HG03442 (cell line): ENCODE data around the gene KLF6.

Source experiments
- ATAC-seq: cut with Tn5 transposase; IDR thresholded peaks from one replicate; pipeline ENCODE4 v1.9.1; 2021; ENCODE audit warnings: mild to moderate bottlenecking, moderate library complexity; ENCODE audit not compliant: unreplicated experiment

KLF6 gene

GRCh38 chr10:3784510-3785250 lies at the start of gene KLF6:
Gene KLF6, minus strand, starts transcription at chr10:3785209. Its CDS starts 195 bp downstream, at chr10:3785014.
- ATAC-seq = peak; percentile 0

DNA sequence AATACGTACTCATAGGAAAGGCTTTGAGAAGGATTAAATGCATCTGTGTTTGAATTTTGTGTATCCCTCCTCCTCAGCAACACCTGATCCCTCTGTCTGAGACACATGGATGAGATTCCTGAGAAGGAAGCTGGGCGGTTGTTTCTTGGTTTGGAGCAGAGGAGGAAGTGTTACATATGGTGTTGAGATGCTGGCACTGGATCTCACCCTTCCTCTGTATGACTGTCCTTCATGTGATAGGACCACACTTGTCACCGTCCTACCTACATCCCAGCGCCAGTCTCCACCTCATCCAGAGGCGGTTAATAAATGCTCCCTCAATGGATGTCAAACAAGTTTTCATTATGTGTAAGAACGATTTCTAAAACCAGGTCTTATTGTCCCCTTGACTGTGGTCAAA lies 49.4 kb upstream of the KLF6 start:
- no peak for ATAC-seq

DNA sequence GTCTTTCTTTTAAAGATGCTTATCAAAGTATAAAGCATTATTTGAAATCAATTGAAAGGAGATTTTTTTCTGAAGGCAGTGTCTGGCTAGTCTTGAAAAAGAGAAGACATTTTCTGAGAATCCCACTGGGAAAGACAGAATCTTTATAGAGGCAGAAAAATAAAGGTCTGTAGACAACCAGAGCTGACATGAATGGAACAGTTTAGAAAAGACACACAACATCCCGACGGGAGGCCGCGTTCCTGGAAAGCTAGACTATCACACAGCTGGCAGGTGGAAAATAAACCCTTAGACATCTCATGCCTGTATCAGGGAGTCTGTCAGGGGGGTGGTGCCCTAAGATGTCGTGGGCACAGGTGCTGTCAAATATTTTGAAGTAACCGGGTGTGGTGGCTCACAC lies 48.0 kb upstream of the KLF6 start:
- ATAC-seq = no peak

DNA sequence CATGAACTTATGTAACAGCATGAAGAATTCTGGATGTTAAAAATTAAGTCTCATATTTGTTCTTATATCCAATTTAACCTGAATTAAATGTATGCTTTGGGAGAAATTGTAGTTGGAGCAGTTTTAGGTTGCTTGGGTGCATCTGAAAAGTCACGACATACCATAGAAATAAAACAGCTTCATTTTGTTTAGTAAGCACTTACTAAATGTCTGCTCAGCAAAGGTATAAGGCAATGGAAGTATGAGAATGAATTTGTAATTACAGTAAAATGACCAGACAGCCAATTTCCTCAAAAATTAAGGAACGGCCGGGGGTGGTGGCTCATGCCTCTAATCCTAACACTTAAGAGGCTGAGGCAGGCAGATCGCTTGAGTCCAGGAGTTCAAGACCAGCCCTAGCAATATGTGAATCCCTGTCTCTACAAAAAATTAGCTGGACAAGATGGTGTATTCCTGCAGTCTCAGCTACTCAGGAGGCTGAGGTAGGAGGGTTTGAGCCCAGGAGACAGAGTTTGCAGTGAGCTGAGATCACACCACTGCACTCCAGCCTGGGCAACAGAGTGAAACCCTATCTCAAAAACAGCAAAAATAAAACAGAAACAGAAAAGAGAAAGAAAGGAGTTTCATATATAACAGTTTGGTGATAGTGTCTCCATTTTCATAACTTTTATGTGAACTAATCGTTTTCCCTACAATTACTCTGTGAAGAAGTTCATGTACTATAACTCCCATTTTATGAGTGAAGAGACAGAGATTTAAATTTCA lies 47.2 kb upstream of the KLF6 start:
- no peak for ATAC-seq

GRCh38 chr10:3831608-3832007 lies 46.6 kb upstream of the KLF6 start:
- ATAC-seq = no peak

GRCh38 chr10:3830946-3831345 lies 45.9 kb upstream of the KLF6 start:
- ATAC-seq = no peak

GRCh38 chr10:3829156-3830050 lies 44.4 kb upstream of the KLF6 start:
- ATAC-seq = no peak

- ATAC-seq = peak; percentile 45
These were observed 43.6 kb upstream of the KLF6 start for GRCh38 chr10:3828404-3829155.

GRCh38 chr10:3827768-3828403 lies 42.9 kb upstream of the KLF6 start:
- no peak for ATAC-seq

DNA sequence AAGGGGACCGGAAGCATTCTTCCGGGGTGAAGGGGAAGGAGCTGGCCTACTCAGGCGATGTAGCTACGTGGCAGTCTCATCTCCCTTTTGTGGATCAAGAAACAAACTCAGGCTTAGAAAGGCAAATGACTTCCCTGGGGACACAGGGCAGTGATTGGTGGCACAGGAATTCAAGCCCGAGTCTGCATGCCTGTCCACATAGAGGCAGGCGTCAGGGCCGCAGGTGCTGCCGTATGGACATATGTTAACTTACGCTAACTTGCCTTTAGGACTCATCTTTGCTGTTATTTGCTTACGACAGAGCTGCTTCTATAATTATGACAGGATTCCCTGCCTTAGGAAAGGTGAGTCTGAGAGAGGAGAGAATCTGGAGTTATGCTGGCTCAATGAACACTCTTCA lies 42.3 kb upstream of the KLF6 start:
- no peak for ATAC-seq

GRCh38 chr10:3825862-3826351 lies 40.9 kb upstream of the KLF6 start:
- ATAC-seq = no peak

GRCh38 chr10:3825244-3825643 lies 40.2 kb upstream of the KLF6 start:
- ATAC-seq = no peak

GRCh38 chr10:3822541-3823330 lies 37.7 kb upstream of the KLF6 start:
- no peak for ATAC-seq

GRCh38 chr10:3820255-3820654 lies 35.2 kb upstream of the KLF6 start:
- ATAC-seq = no peak

GRCh38 chr10:3816995-3817394 lies 32.0 kb upstream of the KLF6 start:
- ATAC-seq = no peak

GRCh38 chr10:3814838-3815220 lies 29.8 kb upstream of the KLF6 start:
- no peak for ATAC-seq

- no peak for ATAC-seq
These were observed 29.2 kb upstream of the KLF6 start for GRCh38 chr10:3813986-3814837.

DNA sequence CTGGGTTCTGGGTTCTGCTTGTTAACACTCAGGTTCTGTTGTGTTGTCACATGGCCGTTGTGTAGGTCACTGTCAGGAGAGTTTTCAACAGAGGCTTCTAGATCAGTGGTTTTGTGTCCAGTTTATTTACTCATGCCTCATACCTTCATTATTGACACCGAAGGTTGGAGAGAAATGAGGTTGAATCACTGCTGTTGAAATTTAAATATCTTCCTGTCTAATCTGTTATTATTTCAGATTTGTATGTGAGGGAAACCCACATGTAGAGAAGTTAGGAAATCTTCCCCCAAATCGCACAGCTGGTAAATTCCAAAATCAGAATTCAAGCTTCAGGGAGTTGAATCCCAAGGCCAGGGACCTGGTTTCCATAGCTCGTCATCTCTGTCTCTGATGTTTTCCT lies 28.3 kb upstream of the KLF6 start:
- no peak for ATAC-seq
